AG08396 (cell line): ENCODE results near the gene PANX1.

Source experiments
- DNase-seq: peaks from one replicate; pipeline ENCODE4 v3.0.0; 2012; ENCODE audit warnings: low spot score, mixed read lengths

Gene PANX1

GRCh38 chr11:94185416-94186084 is 56.9 kb downstream of the PANX1 start:
- no peak for DNase-seq

GRCh38 chr11:94186342-94187203 is 57.9 kb downstream of the PANX1 start:
- DNase-seq = no peak

DNA sequence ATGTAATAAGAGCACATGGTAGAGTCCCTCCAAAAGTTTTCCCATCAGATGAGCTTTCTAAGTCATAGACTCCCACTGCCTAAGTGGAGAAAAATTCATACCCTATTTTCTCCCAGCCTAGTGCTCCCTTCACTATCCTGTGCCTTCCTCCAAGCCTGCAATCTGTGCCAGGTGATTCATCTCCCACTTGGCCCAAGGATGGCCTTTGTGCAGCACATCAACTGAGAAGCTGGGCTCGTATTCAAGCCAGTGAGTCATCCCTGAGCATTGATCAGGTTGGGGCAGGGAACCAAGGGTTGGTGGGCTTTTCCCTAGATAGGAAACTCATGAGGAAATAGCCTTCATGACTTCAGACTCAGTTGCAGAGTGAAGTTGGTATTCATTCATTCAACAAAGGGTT is 64.6 kb downstream of the PANX1 start:
- peak; percentile 59 for DNase-seq

DNA sequence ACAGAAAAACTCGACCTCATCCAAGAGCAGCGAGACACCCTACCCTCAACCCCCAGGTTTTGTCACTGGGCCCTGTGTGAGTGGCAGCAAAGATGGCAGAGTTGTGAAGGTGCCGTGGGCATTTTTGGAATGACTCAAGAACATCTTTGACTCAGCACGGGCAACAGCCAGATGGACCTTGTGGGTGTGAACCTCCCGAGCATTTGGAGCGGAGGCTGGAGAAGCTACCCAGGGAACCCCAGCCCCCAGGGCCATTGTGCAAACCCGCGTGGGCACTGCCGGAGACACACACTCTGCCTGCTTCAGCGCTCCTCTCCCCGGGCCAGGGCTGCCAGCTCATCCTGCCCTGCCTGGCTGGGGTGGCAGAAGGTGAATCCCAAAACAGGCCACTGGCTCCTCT is 66.1 kb downstream of the PANX1 start:
- no peak for DNase-seq

GRCh38 chr11:94196363-94196762 is 67.7 kb downstream of the PANX1 start:
- DNase-seq = no peak

GRCh38 chr11:94198718-94199117 is 70.1 kb downstream of the PANX1 start:
- DNase-seq = no peak

- DNase-seq = no peak
These were observed 70.8 kb downstream of the PANX1 start for GRCh38 chr11:94199136-94200130.

DNA sequence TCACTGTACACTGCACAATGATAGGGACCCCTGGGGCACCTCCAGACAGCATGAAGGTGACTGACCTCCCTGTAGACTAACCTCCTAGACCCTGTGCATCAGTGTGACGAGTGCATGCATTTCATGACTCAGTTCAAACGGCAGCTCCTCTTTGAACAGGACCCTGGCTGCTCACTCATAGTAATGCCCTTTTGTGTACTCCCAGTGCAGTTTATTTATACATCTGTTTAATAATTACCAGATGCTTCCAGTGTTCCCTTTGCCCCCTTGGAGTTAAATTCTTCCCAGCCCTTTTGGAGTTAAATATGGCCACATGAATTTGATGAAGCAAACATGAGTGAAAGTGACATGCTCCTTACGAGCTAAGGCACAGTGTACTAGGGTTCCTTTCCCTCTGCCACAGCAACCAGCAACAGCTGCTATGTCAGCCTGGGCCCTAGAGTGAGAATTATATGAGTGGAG is 72.4 kb downstream of the PANX1 start:
- peak; percentile 60 for DNase-seq

DNA sequence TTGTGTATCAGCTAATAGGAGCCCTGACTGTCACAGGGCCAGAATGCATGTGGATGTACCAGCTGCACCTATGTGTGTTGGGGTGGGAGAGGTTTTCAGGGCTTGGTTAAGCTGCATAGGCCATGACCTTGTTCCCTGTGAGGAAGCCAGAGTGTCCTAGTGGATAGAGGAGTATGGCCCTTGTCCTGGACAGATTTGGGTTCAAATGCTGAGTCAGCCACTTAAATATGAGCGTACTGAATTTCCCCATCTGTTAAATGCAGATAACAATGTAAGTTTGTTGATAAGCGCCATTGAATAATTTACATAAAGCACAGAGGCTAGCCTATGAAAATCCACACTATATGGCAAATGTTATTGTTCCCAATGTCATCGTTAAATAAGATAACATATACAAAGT is 74.4 kb downstream of the PANX1 start:
- DNase-seq = no peak

DNA sequence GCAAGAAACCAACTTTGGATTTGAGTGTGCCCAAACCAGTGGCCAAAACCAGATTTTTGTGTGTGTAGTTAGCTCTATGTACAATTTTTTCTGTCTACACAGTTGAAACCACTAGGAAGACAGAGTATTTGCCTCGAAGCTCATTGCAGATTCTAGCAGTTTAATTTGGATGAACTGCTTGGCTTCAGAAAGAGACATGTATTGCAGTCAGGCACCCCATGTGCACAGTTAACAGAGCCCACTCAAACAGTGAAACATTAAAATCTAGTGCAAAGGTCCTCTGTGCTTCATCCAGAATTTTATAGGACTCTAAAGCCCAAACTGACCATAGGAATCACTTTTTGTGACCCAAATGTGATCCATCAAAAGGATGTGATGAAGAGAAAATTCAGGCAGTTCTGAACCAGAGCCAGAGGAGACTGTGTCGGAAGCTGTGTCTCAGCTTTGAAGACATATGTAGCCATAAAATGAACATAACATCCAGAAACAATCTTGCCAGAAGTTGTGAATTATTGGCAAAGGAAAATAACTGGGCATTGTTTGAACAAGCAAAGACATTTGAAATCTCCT is 82.7 kb downstream of the PANX1 start:
- DNase-seq = no peak

- no peak for DNase-seq
These were observed 84.3 kb downstream of the PANX1 start for GRCh38 chr11:94212898-94213297.

GRCh38 chr11:94217705-94218104 is 89.1 kb downstream of the PANX1 start:
- DNase-seq = no peak

DNA sequence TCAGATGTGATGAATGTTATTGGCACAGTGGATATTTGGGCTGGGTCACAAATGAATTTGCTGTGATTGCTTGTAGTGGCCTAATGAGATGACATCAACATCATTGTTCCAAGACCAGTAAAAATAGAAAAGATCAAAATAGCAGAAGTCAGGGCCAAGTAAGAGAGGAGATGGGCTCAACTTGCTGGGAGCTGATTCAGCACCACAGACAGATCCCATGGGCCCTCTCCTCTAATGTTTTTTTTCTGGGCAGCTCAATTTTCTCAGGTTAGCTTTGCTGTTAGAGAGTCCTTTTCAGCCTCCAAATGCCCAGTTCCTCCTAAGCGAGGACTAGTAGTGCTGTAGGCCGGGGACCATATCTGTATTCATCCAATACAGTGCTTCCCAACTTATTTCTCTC is 89.7 kb downstream of the PANX1 start:
- DNase-seq = no peak

GRCh38 chr11:94219771-94220170 is 91.1 kb downstream of the PANX1 start:
- DNase-seq = no peak

DNA sequence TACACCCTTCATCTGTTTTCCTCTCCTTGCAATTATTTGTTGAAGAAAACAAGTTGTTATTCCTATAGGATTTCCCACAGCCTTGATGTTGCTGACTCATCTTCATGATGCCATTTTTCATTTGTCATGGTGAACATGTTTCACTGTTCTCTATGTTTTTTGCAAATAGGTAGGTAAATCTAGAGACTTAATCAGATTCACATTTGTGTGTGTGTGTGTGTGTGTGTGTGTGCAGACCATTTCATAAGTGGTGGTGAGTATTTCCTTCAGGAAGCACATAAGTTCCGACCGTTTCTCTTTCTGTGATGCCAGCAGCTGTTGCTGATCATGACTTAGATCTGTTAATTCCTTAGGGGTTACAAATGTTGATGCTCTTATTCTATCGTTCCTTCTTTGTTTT is 95.4 kb downstream of the PANX1 start:
- DNase-seq = no peak
